GM12872 (cell line): ENCODE measurements around the gene PRKCZ.

Source experiments
- TF ChIP-seq, protein P1 (sequence below): IDR thresholded peaks from 3 replicates; pipeline ENCODE4 v1.5.1; 2011; ENCODE audit warnings: low read depth, mild to moderate bottlenecking, low read length, moderate library complexity; ENCODE audit not compliant: insufficient read depth

The PRKCZ gene

DNA sequence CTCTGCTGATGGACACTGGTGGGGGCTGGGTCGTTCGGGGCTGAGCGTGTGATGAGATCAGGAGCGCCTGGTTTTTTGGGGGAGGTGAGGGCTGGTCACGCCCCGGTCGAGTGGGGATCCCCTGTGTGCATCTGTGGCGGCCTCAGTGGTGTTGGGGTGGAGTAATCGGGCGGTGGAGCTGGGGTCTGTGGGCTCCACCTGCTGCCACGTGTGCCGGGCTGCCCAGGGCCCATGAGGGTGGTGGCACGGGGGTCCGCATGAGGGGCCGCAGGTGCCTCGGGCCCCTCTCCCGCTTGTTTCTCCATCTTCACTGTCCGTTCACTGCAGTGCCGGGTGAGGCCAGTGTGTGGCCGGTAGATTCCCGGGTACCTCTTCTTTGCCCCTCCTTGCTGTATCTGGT is 17.2 kb downstream of the PRKCZ start:
- TF ChIP-seq, protein P1, sequence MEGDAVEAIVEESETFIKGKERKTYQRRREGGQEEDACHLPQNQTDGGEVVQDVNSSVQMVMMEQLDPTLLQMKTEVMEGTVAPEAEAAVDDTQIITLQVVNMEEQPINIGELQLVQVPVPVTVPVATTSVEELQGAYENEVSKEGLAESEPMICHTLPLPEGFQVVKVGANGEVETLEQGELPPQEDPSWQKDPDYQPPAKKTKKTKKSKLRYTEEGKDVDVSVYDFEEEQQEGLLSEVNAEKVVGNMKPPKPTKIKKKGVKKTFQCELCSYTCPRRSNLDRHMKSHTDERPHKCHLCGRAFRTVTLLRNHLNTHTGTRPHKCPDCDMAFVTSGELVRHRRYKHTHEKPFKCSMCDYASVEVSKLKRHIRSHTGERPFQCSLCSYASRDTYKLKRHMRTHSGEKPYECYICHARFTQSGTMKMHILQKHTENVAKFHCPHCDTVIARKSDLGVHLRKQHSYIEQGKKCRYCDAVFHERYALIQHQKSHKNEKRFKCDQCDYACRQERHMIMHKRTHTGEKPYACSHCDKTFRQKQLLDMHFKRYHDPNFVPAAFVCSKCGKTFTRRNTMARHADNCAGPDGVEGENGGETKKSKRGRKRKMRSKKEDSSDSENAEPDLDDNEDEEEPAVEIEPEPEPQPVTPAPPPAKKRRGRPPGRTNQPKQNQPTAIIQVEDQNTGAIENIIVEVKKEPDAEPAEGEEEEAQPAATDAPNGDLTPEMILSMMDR, result no peak

GRCh38 chr1:2067981-2068380 is 17.8 kb downstream of the PRKCZ start:
- TF ChIP-seq, protein P1, result no peak

DNA sequence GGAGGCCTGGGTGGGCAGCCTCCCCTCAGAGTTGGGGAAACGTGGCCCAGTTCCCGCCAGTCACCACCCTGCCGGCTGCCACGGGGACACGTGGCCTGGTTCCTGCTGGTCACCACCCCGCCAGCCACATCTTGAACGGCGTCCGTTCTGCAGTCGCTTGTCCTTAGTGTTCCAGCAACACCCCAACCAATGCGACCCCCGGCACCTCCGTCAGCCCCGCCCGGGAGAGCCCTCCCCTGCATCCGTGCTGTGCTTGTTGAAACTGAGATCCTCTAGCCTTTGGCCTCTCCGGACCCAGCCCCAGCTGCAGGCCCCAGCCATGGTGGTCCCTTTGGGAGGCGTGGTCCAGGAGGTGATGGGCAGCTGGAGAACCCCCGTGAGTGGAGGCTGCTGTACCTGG is 18.7 kb downstream of the PRKCZ start:
- TF ChIP-seq, protein P1, result no peak

GRCh38 chr1:2070016-2070415 is 19.8 kb downstream of the PRKCZ start:
- TF ChIP-seq, protein P1, result no peak

GRCh38 chr1:2070800-2071530 is 20.8 kb downstream of the PRKCZ start:
- TF ChIP-seq, protein P1, result no peak

GRCh38 chr1:2072109-2072806 is 22.0 kb downstream of the PRKCZ start:
- TF ChIP-seq, protein P1, result no peak

DNA sequence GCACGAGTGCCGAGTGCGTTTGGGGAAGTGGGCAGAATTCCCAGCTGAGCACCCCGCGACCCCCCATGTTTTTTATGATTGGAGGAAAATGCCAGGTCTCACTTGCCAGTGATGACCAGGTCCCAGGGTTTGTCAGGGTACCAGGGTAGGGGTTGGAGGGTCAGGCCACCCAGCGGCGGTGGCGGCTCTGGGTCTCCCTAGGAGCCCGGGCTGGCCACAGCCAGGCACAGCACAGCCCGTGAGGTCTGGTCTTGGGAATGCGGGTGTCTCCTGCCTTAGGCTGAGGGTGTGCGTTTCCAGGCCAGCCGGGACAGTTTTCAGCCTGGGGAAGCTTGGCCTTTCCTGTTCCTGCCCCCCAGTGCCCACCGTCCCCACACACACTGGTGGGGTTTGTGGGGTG is 22.7 kb downstream of the PRKCZ start:
- TF ChIP-seq, protein P1, result no peak
